Head of caudate nucleus (tissue), 42 donors: ENCODE measurements around the gene SNRPB.
A peak's percentile ranks its signal among the peaks of the same experiment; 100 is the strongest.
"Not testable (repeated sequence)": the region's sequence is repeated elsewhere in the genome, so short reads cannot be mapped to it uniquely, and the experiment has no call there.

Source experiments
- DNase-seq, 42 donors: peaks; one replicate each; pipeline versions ENCODE4 v3.0.0 to v3.0.0-alpha.2; 2020 to 2021; ENCODE audit warnings: mixed read lengths in 7 of 42
- intact Hi-C: fragments of 100-400 bp; cut with DNase I; formaldehyde crosslinking; loops from one replicate; pipeline ENCODE4 v1.15.0; 2022

Gene SNRPB

GRCh38 chr20:2470423-2471193 is at the start of gene SNRPB:
SNRPB (minus strand) TSS chr20:2470789; CDS start chr20:2470690, 99 bp downstream.
- peak; percentile 95 to 99 (median 98) for DNase-seq
- intact Hi-C loops: loop anchor here (5.0 kb wide), 1 partner anchor 42 kb away; no protein-coding TSS in a partner anchor

- DNase-seq: no peak
- intact Hi-C loops: no loop called here
Observed at GRCh38 chr20:2519115-2519809, 48.7 kb upstream of the SNRPB start.

GRCh38 chr20:2518558-2518957 is 48.0 kb upstream of the SNRPB start:
- intact Hi-C loops: no loop called here
- DNase-seq: no peak

- intact Hi-C loops: no loop called here
Observed at GRCh38 chr20:2518096-2518495, 47.5 kb upstream of the SNRPB start.

GRCh38 chr20:2516399-2516798 is 45.8 kb upstream of the SNRPB start:
- DNase-seq: no peak
- intact Hi-C loops: no loop called here

More at GRCh38 chr20:2518096-2518495, 47.5 kb upstream of the SNRPB start:
- no peak for DNase-seq

- no peak for DNase-seq
- intact Hi-C loops: no loop called here
Observed at GRCh38 chr20:2515203-2515602, 44.6 kb upstream of the SNRPB start.

GRCh38 chr20:2509794-2510193 is 39.2 kb upstream of the SNRPB start:
- intact Hi-C loops: loop anchor here (5.0 kb wide), 1 partner anchor 37 kb away; the partner anchor contains the start of gene SNRPB
- no peak for DNase-seq

GRCh38 chr20:2509468-2509781 is 38.8 kb upstream of the SNRPB start:
- intact Hi-C loops: no loop called here
- peak in 1 of 42 donors; percentile 21 for DNase-seq

GRCh38 chr20:2508631-2509467 is 38.3 kb upstream of the SNRPB start, which contains the start of gene ZNF343:
ZNF343 (minus strand) TSS chr20:2508915; CDS start chr20:2493895, 15,020 bp downstream.
- intact Hi-C loops: no loop called here
- peak; percentile 62 to 95 (median 86) for DNase-seq

GRCh38 chr20:2507875-2508630 is 37.5 kb upstream of the SNRPB start:
- intact Hi-C loops: no loop called here
- DNase-seq: peak in 7 of 42 donors; percentile 14 to 40 (median 20)

- intact Hi-C loops: no loop called here
- DNase-seq: no peak
Observed at GRCh38 chr20:2507464-2507863, 36.9 kb upstream of the SNRPB start.

- DNase-seq, intact Hi-C loops: not testable (repeated sequence)
Observed at GRCh38 chr20:2506426-2506825, 35.8 kb upstream of the SNRPB start.

- intact Hi-C loops, DNase-seq: not testable (repeated sequence)
Observed at GRCh38 chr20:2504803-2505202, 34.2 kb upstream of the SNRPB start.

- intact Hi-C loops, DNase-seq: not testable (repeated sequence)
Observed at GRCh38 chr20:2502808-2503384, 32.3 kb upstream of the SNRPB start.

GRCh38 chr20:2485661-2486060 is 15.1 kb upstream of the SNRPB start:
- intact Hi-C loops: no loop called here
- DNase-seq: no peak

GRCh38 chr20:2485080-2485479 is 14.5 kb upstream of the SNRPB start:
- no peak for DNase-seq
- intact Hi-C loops: no loop called here

GRCh38 chr20:2483504-2483903 is 12.9 kb upstream of the SNRPB start:
- intact Hi-C loops: no loop called here
- no peak for DNase-seq

GRCh38 chr20:2480381-2480780 is 9.8 kb upstream of the SNRPB start:
- intact Hi-C loops: no loop called here
- no peak for DNase-seq
